ENCODE measurements around the gene CBX4.

The CBX4 gene

GRCh38 chr17:79806863-79807720, 32.1 kb downstream of the CBX4 start:
- no peak overlapping the region for H3K27ac ChIP-seq
- TF ChIP-seq CTCF (IDR thresholded peaks at IDR 0.05), result no peak
- TF ChIP-seq ZFX (IDR thresholded peaks at IDR 0.05; ENCODE audit: borderline replicate concordance), result no peak

GRCh38 chr17:79806446-79806760, 32.8 kb downstream of the CBX4 start:
- TF ChIP-seq ZFX (IDR thresholded peaks at IDR 0.05; ENCODE audit: borderline replicate concordance) (no peak), CTCF (IDR thresholded peaks at IDR 0.05) (no peak)

GRCh38 chr17:79804856-79805696, 34.2 kb downstream of the CBX4 start:
- TF ChIP-seq ZFX (IDR thresholded peaks at IDR 0.05; ENCODE audit: borderline replicate concordance), result no peak
- no peak for TF ChIP-seq CTCF (IDR thresholded peaks at IDR 0.05)
- no peak overlapping the region for H3K27ac ChIP-seq

More at GRCh38 chr17:79806446-79806760, 32.8 kb downstream of the CBX4 start:
- H3K27ac ChIP-seq, result no peak overlapping the region

GRCh38 chr17:79803997-79804855, 35.0 kb downstream of the CBX4 start:
- no peak for TF ChIP-seq ZFX (IDR thresholded peaks at IDR 0.05; ENCODE audit: borderline replicate concordance)
- no peak for TF ChIP-seq CTCF (IDR thresholded peaks at IDR 0.05)
- H3K27ac ChIP-seq, result no peak overlapping the region

- no peak overlapping the region for H3K27ac ChIP-seq
- TF ChIP-seq CTCF (IDR thresholded peaks at IDR 0.05) (no peak), ZFX (IDR thresholded peaks at IDR 0.05; ENCODE audit: borderline replicate concordance) (no peak)
Observed at GRCh38 chr17:79803421-79803996, 35.7 kb downstream of the CBX4 start.

- no peak for TF ChIP-seq CTCF (IDR thresholded peaks at IDR 0.05)
- TF ChIP-seq ZFX (IDR thresholded peaks at IDR 0.05; ENCODE audit: borderline replicate concordance), result no peak
- H3K27ac ChIP-seq, result no peak overlapping the region
Observed at GRCh38 chr17:79802736-79803420, 36.4 kb downstream of the CBX4 start.

Data from 22Rv1 (cell line).